ENCODE data around the gene TTC16. TPM values are rescaled to one million over a fixed set of nuclear protein-coding genes. Genes with fewer than 3 reads are reported as not detected.

The TTC16 gene
- total and polyA plus RNA-seq, 2 donors (not counting 3 experiments of a cell fraction or from before 2014, with no cell fraction given), result not detected

GRCh38 chr9:127732444-127732843 lies 16.6 kb downstream of the TTC16 start:
- no TSS peak for BruUV-seq (replicated peaks)
- Histone ChIP-seq H3K9me1 (replicated peaks; ENCODE audit: control insufficient read depth, extremely low read depth, insufficient read depth, low read length) (no peaks in the 10 kb centered on the region), H3K27ac (ENCODE audit: insufficient read depth, low read depth, low read length) (no peak overlapping the region), H3K4me3 (replicated peaks in 1 of 3; ENCODE audit: insufficient read depth in 1 of 3, low read depth in 1 of 3, low read length in 3 of 3) (no peak overlapping the region), H3K4me2 (ENCODE audit: insufficient read depth, low read length) (no peak overlapping the region), H3K9me3 (replicated peaks; ENCODE audit: control insufficient read depth, insufficient read depth, low read length) (no peaks in the 10 kb centered on the region), H3K9ac (replicated peaks; ENCODE audit: extremely low read depth, insufficient read depth, low read length) (no peak overlapping the region), H2AFZ (ENCODE audit: low read depth, low read length) (no peak overlapping the region), H4K20me1 (replicated peaks; ENCODE audit: control insufficient read depth, extremely low read depth, insufficient read depth, low read length) (no peaks in the 10 kb centered on the region), H3K79me2 (ENCODE audit: control insufficient read depth, insufficient read depth, low read length) (peaks cover 2% of the 10 kb centered on the region), H3K4me1 (ENCODE audit: control insufficient read depth, extremely low read depth, insufficient read depth, low read length) (peaks cover 12% of the 10 kb centered on the region), H3K36me3 (ENCODE audit: control insufficient read depth in 2 of 2, extremely low read depth in 1 of 2, insufficient read depth in 2 of 2, low read length in 2 of 2) (peaks cover 0 to 12% of the 10 kb centered on the region in 2 experiments), H3K27me3 (ENCODE audit: control insufficient read depth in 2 of 2, insufficient read depth in 2 of 2, low read length in 2 of 2) (no peaks in the 10 kb centered on the region)
- intact Hi-C loops (cut with micrococcal nuclease), result no loop called here
- TF ChIP-seq JUN (IDR thresholded peaks at IDR 0.05; ENCODE audit: borderline replicate concordance, insufficient read depth, insufficient read length, low read depth) (no peak), EZH2 (IDR thresholded peaks at IDR 0.05; ENCODE audit: borderline replicate concordance, low read depth, low read length, severe bottlenecking) (no peak), POLR2AphosphoS5 (IDR thresholded peaks at IDR 0.05; ENCODE audit: insufficient read depth, low read depth, low read length) (no peak), CTCF (IDR thresholded peaks at IDR 0.05; ENCODE audit: extremely low read depth in 1 of 2, insufficient read depth in 1 of 2, low read depth in 1 of 2, low read length in 2 of 2) (no peak), GATA2 (IDR thresholded peaks at IDR 0.05; ENCODE audit: insufficient read depth, insufficient read length, low read depth, low read length) (no peak), POLR2A (IDR thresholded peaks at IDR 0.05; ENCODE audit: low read depth, low read length) (no peak), FOS (IDR thresholded peaks at IDR 0.05; ENCODE audit: borderline replicate concordance, insufficient read depth, low read length) (no peak), MAX (IDR thresholded peaks at IDR 0.05; ENCODE audit: insufficient read depth, insufficient read length) (no peak), MYC (IDR thresholded peaks at IDR 0.05; ENCODE audit: low read depth, low read length) (no peak)
- dilution Hi-C loops (cut with MboI; ENCODE audit: extremely low pct_ligation_motif_present, low sequenced_read_pairs), result no loop called here
- FAIRE-seq (no peak), DNase-seq (ENCODE audit: low read depth, low spot score) (no peak)
- ChIA-PET POLR2A (interaction anchor here (0.5 kb wide), 1 partner anchor 24 kb away, joined by 5 read pairs; no protein-coding TSS in a partner anchor), CTCF (interaction anchor here (1.4 kb wide), 1 partner anchor 142 kb away, joined by 6 read pairs; no protein-coding TSS in a partner anchor)
